HEK293 (cell line): ENCODE measurements around the gene USP31.

ENCODE experiments used
- CTCF ChIA-PET: fragments of 350-600 bp; formaldehyde crosslinking; extraction: SDS; loops from one replicate; lab custom pipeline; 2021; ENCODE audit warnings: antibody characterized with exemption; lab: Yijun Ruan, JAX
- POLR2A ChIA-PET: fragments of 300-600 bp; formaldehyde crosslinking; extraction: SDS; loops from one replicate; lab custom pipeline; 2020; ENCODE audit warnings: antibody characterized with exemption, inconsistent platforms; lab: Yijun Ruan, JAX
- H3K27ac ChIP-seq: fragments of 200-500 bp; sonication (Bioruptor generic); 2 replicates; pipeline ENCODE4 v1.5.1; 2014; ENCODE audit warnings: low read depth, low read length, control low read depth, inconsistent platforms; ENCODE audit errors: extremely low read depth
- H3K36me3 ChIP-seq, 2 experiments: fragments of 200-500 bp in 1 of 2; sonication (Bioruptor generic) in 1 of 2; 1 replicate in 1 of 2; 2 replicates in 1 of 2; pipeline ENCODE4 v1.5.1; 2014 to 2017; ENCODE audit warnings: inconsistent platforms in 2 of 2, low read length in 2 of 2; ENCODE audit not compliant: control insufficient read depth in 2 of 2, insufficient read depth in 1 of 2
- H3K4me1 ChIP-seq: fragments of 200-500 bp; sonication (Bioruptor generic); 2 replicates; pipeline ENCODE4 v1.5.1; 2014; ENCODE audit warnings: mild to moderate bottlenecking, low read length, inconsistent platforms; ENCODE audit not compliant: control insufficient read depth, insufficient read depth
- H3K4me3 ChIP-seq: 2 replicates; pipeline ENCODE4 v1.5.1; 2011; ENCODE audit warnings: low read depth, mild to moderate bottlenecking, control low read depth, low read length, moderate library complexity
- H3K9me3 ChIP-seq: fragments of 200-500 bp; sonication (Bioruptor generic); 2 replicates; pipeline ENCODE4 v1.5.1; 2014; ENCODE audit warnings: low read depth, low read length, inconsistent platforms; ENCODE audit not compliant: control insufficient read depth, insufficient read depth
- CTCF ChIP-seq: fragments of 450-650 bp; formaldehyde crosslinking; IDR thresholded peaks from 2 replicates; pipeline ENCODE4 v1.5.1; 2016; ENCODE audit warnings: missing biosample characterization, missing genetic modification characterization
- HIC1 ChIP-seq: fragments of 450-650 bp; formaldehyde crosslinking; IDR thresholded peaks from 2 replicates; pipeline ENCODE4 v1.5.1; 2016; ENCODE audit warnings: missing biosample characterization, missing genetic modification characterization
- PRDM2 ChIP-seq: fragments of 450-650 bp; formaldehyde crosslinking; IDR thresholded peaks from 2 replicates; pipeline ENCODE4 v1.5.1; 2016; ENCODE audit warnings: missing biosample characterization, missing genetic modification characterization, borderline replicate concordance
- SP7 ChIP-seq: fragments of 450-650 bp; formaldehyde crosslinking; IDR thresholded peaks from 2 replicates; pipeline ENCODE4 v1.5.1; 2016; ENCODE audit warnings: missing biosample characterization, missing genetic modification characterization
- ZFP3 ChIP-seq: fragments of 450-650 bp; formaldehyde crosslinking; IDR thresholded peaks from 2 replicates; pipeline ENCODE4 v1.5.1; 2016; ENCODE audit warnings: low read depth, missing biosample characterization, missing genetic modification characterization
- ZNF114 ChIP-seq: fragments of 450-650 bp; formaldehyde crosslinking; IDR thresholded peaks from 2 replicates; pipeline ENCODE4 v1.5.0; 2017; ENCODE audit warnings: missing biosample characterization, missing genetic modification characterization
- ZNF121 ChIP-seq: fragments of 450-650 bp; formaldehyde crosslinking; IDR thresholded peaks from 2 replicates; pipeline ENCODE4 v1.5.1; 2016; ENCODE audit warnings: missing biosample characterization, missing genetic modification characterization
- ZNF274 ChIP-seq, 2 experiments: fragments of 200-500 bp in 1 of 2; fragments of 450-650 bp in 1 of 2; sonication (Bioruptor generic) in 1 of 2; formaldehyde crosslinking in 1 of 2; IDR thresholded peaks; 2 replicates each; pipeline versions ENCODE4 v1.5.1 to v1.6.1; 2014 to 2016; ENCODE audit warnings: borderline replicate concordance in 1 of 2, inconsistent platforms in 1 of 2, low read length in 1 of 2, missing biosample characterization in 1 of 2, missing genetic modification characterization in 1 of 2
- ZNF354C ChIP-seq: fragments of 450-650 bp; formaldehyde crosslinking; IDR thresholded peaks from 2 replicates; pipeline ENCODE4 v1.5.1; 2016; ENCODE audit warnings: missing biosample characterization, missing genetic modification characterization, low read depth, borderline replicate concordance
- ZNF362 ChIP-seq: fragments of 450-650 bp; formaldehyde crosslinking; IDR thresholded peaks from 2 replicates; pipeline ENCODE4 v1.5.1; 2016; ENCODE audit warnings: missing biosample characterization, missing genetic modification characterization
- ZNF366 ChIP-seq: fragments of 450-650 bp; formaldehyde crosslinking; conservative IDR thresholded peaks from 2 replicates; pipeline ENCODE4 v1.5.1; 2016; ENCODE audit warnings: missing biosample characterization, missing genetic modification characterization
- ZNF426 ChIP-seq: fragments of 450-650 bp; formaldehyde crosslinking; IDR thresholded peaks from 2 replicates; pipeline ENCODE4 v1.5.1; 2017; ENCODE audit warnings: missing biosample characterization, missing genetic modification characterization, mild to moderate bottlenecking, inconsistent platforms, moderate library complexity
- ZNF48 ChIP-seq: fragments of 450-650 bp; formaldehyde crosslinking; IDR thresholded peaks from 2 replicates; pipeline ENCODE4 v1.5.1; 2016; ENCODE audit warnings: missing biosample characterization, missing genetic modification characterization
- ZNF529 ChIP-seq: fragments of 450-650 bp; formaldehyde crosslinking; IDR thresholded peaks from 2 replicates; pipeline ENCODE4 v1.5.1; 2017; ENCODE audit warnings: missing genetic modification characterization, missing biosample characterization; ENCODE audit not compliant: insufficient replicate concordance
- ZNF560 ChIP-seq: fragments of 450-650 bp; formaldehyde crosslinking; IDR thresholded peaks from 2 replicates; pipeline ENCODE4 v1.5.1; 2017; ENCODE audit warnings: missing biosample characterization, missing genetic modification characterization, borderline replicate concordance
- ZNF580 ChIP-seq: fragments of 450-650 bp; formaldehyde crosslinking; IDR thresholded peaks from 2 replicates; pipeline ENCODE4 v1.5.1; 2016; ENCODE audit warnings: missing biosample characterization, missing genetic modification characterization
- ZNF626 ChIP-seq: fragments of 450-650 bp; sonication (Bioruptor Pico); formaldehyde crosslinking; IDR thresholded peaks from 2 replicates; pipeline ENCODE4 v1.5.1; 2018; ENCODE audit warnings: missing biosample characterization, missing genetic modification characterization, inconsistent platforms
- ZNF660 ChIP-seq: fragments of 450-650 bp; IDR thresholded peaks from 2 replicates; pipeline ENCODE4 v1.5.1; 2018; ENCODE audit warnings: missing biosample characterization, mild to moderate bottlenecking, missing genetic modification characterization
- ZNF747 ChIP-seq: fragments of 450-650 bp; formaldehyde crosslinking; IDR thresholded peaks from 2 replicates; pipeline ENCODE4 v1.5.1; 2016; ENCODE audit warnings: missing biosample characterization, missing genetic modification characterization
- ZNF791 ChIP-seq: fragments of 450-650 bp; formaldehyde crosslinking; IDR thresholded peaks from 2 replicates; pipeline ENCODE4 v1.5.1; 2016; ENCODE audit warnings: missing biosample characterization, missing genetic modification characterization
- ZSCAN18 ChIP-seq: fragments of 450-650 bp; formaldehyde crosslinking; IDR thresholded peaks from 2 replicates; pipeline ENCODE4 v1.5.1; 2016; ENCODE audit warnings: missing biosample characterization, missing genetic modification characterization

USP31 gene

GRCh38 chr16:23059433-23059832 lies 89.8 kb downstream of the USP31 start:
- Histone ChIP-seq H3K4me1 (no peaks in the 10 kb centered on the region), H3K36me3 (no peaks in the 10 kb centered on the region), H3K9me3 (no peaks in the 10 kb centered on the region), H3K4me3 (no peak overlapping the region), H3K27ac (no peak overlapping the region)
- CTCF ChIA-PET = interaction anchor here (0.7 to 2.3 kb wide), 8 partner anchors 11 to 202 kb away, joined by 3 to 11 read pairs (median 4); no protein-coding TSS in a partner anchor
- TF ChIP-seq ZNF121 (tag by site-specific recombination) (no peak), ZNF747 (no peak), PRDM2 (tag by site-specific recombination) (no peak), ZFP3 (tag by site-specific recombination) (no peak), ZSCAN18 (tag by site-specific recombination) (no peak), ZNF362 (tag by site-specific recombination) (no peak), ZNF48 (tag by site-specific recombination) (no peak), ZNF580 (no peak), ZNF529 (no peak), ZNF354C (tag by site-specific recombination) (no peak), ZNF426 (no peak)
- POLR2A ChIA-PET = no interaction called here

GRCh38 chr16:23058576-23058975 lies 90.7 kb downstream of the USP31 start:
- ChIA-PET CTCF (interaction anchor here (1.2 to 2.1 kb wide), 3 partner anchors 11 to 28 kb away, joined by 3 to 7 read pairs (median 5); no protein-coding TSS in a partner anchor), POLR2A (no interaction called here)
- H3K9me3 ChIP-seq = no peaks in the 10 kb centered on the region
- H3K27ac ChIP-seq = no peak overlapping the region
- no peaks in the 10 kb centered on the region for H3K4me1 ChIP-seq
- no peaks in the 10 kb centered on the region for H3K36me3 ChIP-seq
- H3K4me3 ChIP-seq = no peak overlapping the region
- TF ChIP-seq ZNF560 (tag by site-specific recombination) (no peak), ZNF114 (tag by site-specific recombination) (no peak), CTCF (tag by site-specific recombination) (no peak), ZNF660 (tag by site-specific recombination) (no peak), HIC1 (no peak), ZNF791 (tag by site-specific recombination) (no peak), ZNF366 (tag by site-specific recombination) (no peak), ZNF274 (IDR thresholded peaks at IDR 0.05; ENCODE audit: low read length) (no peak), ZNF274 (tag by site-specific recombination; IDR thresholded peaks at IDR 0.05; ENCODE audit: borderline replicate concordance) (no peak), ZNF626 (tag by site-specific recombination) (no peak), SP7 (no peak)
